ENCODE results near the gene ZSCAN2. TPM values are rescaled to one million over a fixed set of nuclear protein-coding genes. Genes with fewer than 3 reads are reported as not detected.
"Not testable (repeated sequence)": the region's sequence is repeated elsewhere in the genome, so short reads cannot be mapped to it uniquely, and the experiment has no call there.

ZSCAN2 gene
- total RNA-seq, 1 donor from 2014 or later: 8.5 TPM

GRCh38 chr15:84625123-84625522, 24.3 kb downstream of the ZSCAN2 start:
- intact Hi-C loops (cut with DNase I): no loop called here
- DNase-seq (ENCODE audit: low spot score) (no peak), ATAC-seq (no peak)

GRCh38 chr15:84629033-84629432, 28.2 kb downstream of the ZSCAN2 start:
- ATAC-seq (no peak), DNase-seq (ENCODE audit: low spot score) (no peak)
- intact Hi-C loops (cut with DNase I): no loop called here

DNA sequence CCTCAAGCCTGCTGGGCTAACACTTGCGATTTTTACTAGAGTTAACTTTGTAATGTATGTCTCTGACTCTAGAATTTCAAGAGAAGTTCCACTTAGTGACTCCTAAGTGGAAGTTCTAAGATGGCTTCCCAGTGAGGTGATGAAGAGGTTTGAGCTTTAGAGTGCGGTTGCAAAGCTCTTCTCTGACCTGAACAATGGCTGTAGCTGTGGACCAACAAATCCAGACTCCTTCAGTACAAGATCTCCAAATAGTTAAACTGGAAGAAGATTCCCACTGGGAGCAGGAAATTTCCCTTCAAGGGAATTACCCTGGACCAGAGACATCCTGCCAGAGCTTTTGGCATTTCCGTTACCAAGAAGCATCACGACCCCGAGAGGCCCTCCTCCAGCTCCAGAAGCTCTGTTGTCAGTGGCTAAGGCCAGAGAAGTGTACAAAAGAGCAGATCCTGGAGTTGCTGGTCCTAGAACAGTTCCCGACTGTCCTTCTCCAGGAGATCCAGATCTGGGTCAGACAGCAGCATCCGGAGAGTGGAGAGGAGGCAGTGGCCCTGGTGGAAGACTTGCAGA, 31.0 kb downstream of the ZSCAN2 start:
- no peak for ATAC-seq
- intact Hi-C loops (cut with DNase I): no loop called here
- DNase-seq (ENCODE audit: low spot score): no peak

DNA sequence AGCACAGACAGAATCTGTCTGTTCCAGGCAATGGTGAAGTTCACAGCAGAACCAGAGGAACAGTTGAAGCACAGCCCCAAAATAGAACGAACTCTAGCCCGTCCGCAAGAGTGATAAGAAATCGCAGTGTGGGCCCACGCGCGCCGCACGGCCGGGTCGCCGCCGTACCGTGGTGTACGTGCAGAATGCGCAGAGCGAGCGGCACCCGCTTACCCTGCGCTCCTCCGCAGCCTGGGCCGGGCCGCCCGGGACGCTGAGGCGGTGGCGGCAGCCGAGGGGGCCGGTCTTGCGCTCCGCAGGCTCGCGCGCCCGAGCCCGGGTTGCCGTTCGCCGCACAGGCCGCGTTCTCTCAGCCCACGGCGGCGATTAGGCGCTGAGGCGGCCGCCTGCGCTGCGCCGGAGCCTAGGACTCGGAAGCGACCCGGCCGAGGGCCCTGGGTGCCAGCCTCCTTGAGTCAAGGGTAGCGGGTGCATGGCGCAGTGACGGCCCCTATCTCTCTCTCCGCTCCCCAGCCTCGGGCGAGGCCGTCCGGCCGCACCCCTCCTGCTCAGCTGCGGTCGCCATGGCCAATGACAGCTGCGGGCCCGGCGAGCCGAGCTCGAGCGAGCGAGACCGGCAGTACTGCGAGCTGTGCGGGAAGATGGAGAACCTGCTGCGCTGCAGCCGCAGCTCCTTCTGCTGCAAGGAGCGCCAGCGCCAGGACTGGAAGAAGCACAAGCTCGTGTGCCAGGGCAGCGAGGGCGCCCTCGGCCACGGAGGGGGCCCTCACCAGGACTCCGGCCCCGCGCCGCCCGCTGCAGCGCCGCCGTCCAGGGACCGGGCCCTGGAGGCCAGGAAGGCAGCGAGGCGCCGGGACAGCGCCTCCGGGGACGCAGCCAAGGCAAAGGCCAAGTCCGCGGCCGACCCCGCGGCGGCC, 32.8 kb downstream of the ZSCAN2 start:
- ATAC-seq (peak; percentile 71), DNase-seq (ENCODE audit: low spot score) (peak; percentile 81)
- intact Hi-C loops (cut with DNase I): no loop called here

- ATAC-seq (no peak), DNase-seq (ENCODE audit: low spot score) (no peak)
- intact Hi-C loops (cut with DNase I): no loop called here
Observed at GRCh38 chr15:84634228-84634837, 33.5 kb downstream of the ZSCAN2 start.

- intact Hi-C loops (cut with DNase I): no loop called here
- no peak for ATAC-seq
- DNase-seq (ENCODE audit: low spot score): no peak
Observed at GRCh38 chr15:84638103-84638502, 37.3 kb downstream of the ZSCAN2 start.

DNA sequence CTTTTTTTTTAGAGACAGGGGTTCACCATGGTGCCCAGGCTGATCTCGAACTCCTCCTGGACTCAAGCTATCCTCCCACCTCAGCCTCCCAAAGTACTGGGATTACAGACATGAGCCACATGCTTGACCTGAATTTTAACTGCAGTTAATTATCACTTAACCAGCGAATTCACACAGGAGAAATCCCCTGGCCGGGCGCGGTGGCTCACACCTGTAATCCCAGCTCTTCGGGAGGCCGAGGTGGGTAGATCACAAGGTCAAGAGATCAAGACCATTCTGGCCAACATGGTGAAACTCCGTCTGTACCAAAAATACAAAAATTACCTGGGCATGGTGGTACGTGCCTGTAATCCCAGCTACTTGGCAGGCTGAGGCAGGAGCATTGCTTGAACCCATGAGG, 41.1 kb downstream of the ZSCAN2 start:
- intact Hi-C loops (cut with DNase I); ATAC-seq; DNase-seq (ENCODE audit: low spot score): not testable (repeated sequence)

DNA sequence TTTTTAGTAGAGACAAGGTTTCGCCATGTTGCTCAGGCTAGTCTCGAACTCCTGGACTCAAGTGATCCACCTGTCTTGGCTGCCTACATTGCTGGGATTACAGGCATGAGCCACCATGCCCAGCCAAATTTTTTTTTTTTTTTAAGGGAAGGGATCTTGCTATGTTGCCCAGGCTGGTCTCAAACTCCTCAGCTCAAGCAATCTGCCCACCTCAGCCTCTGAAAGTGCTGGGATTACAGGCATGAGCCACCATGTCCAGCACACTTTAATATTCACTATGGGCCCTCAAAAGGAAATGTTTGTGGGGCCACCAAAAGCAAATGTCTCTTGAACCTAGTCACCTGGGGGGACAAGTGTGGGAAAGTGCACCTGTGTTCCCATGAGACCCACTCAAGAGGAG, 41.8 kb downstream of the ZSCAN2 start:
- DNase-seq (ENCODE audit: low spot score); intact Hi-C loops (cut with DNase I); ATAC-seq: not testable (repeated sequence)

DNA sequence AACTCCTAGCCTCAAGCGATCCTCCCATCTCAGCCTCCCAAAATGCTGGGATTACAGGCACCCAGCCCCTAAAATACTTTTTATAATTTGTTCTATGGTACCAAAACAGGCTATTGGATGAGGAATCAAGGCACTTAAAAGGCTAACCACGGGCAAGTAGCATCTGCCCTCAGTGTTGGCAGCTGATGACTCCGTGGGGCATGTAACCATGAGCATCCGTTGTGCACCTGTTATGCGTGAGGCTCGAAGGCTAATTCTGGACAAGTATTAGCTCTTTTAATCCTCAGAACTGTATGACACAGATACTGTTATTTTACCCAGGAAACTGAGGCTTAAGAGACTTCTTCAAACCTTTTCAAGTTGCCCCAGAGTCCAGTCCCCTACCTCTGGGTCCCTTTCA, 43.0 kb downstream of the ZSCAN2 start:
- peak; percentile 32 for DNase-seq (ENCODE audit: low spot score)
- no peak for ATAC-seq
- intact Hi-C loops (cut with DNase I): no loop called here

DNA sequence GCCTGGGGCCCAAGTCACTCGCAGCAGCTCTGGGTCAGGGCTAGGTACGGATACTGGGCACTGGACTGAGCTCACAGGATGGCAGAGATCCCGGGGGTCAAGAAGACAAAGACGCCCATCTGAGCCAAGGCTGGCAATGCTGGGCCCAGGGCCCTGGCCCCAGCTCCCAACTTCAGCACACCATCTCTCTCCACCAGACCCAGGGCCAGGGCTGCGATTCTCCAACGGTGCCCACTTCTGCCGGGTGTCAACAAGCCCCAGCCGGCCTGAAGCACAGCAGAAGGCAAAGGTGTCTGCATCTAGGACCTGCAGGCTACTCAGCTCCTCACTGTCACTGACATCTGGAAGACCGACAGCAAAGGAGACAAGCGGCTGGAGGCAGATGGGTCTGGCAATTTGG, 44.7 kb downstream of the ZSCAN2 start:
- ATAC-seq: no peak

DNA sequence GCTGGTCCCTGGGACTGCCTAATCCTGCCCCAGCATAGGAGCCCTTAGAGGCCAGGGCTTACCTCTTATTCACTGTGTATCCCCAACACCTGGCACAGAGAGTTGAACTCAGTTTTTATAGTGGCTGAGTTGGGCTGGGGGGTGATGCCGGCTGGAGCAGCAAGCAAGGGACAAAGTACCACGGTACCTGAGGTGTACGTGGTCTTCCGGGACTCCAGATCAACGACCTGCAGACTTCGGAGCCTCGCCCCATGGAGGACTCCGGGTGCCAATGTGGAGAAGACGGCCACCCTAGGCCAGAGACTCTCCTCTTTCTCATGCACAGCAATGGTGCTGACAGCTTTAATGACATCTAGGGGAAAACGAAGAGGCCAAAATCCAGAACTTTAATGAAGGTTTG, 45.2 kb downstream of the ZSCAN2 start:
- ATAC-seq (no peak), DNase-seq (ENCODE audit: low spot score) (peak; percentile 48)
- intact Hi-C loops (cut with DNase I): no loop called here

More for the DNA sequence above, 44.7 kb downstream of the ZSCAN2 start:
- intact Hi-C loops (cut with DNase I): no loop called here
- peak; percentile 55 for DNase-seq (ENCODE audit: low spot score)

GRCh38 chr15:84647726-84648125, 46.9 kb downstream of the ZSCAN2 start:
- ATAC-seq: no peak
- DNase-seq (ENCODE audit: low spot score): no peak
- intact Hi-C loops (cut with DNase I): no loop called here

- intact Hi-C loops (cut with DNase I): no loop called here
- DNase-seq (ENCODE audit: low spot score) (no peak), ATAC-seq (no peak)
Observed at GRCh38 chr15:84648539-84648938, 47.7 kb downstream of the ZSCAN2 start.

DNA sequence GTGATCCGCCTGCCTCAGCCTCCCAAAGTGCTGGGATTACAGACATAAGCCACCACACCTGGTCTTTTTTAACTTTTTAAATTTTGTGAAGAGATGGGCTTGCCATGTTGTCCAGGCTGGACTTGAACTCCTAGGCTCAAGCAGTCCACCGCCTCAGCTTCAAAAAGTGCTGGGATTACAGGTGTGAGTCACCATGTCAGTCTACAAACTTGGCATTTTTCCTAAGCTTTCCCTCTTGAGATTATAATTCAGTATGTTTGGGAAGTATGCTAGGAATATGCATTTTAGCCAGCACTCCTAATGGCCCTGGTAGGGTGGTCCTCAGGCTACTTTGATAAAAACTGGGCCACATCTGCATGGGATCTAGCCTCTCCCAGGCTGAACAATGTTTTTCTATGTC, 48.9 kb downstream of the ZSCAN2 start:
- DNase-seq (ENCODE audit: low spot score): no peak
- no peak for ATAC-seq
- intact Hi-C loops (cut with DNase I): no loop called here

GRCh38 chr15:84653584-84653909, 52.7 kb downstream of the ZSCAN2 start:
- intact Hi-C loops (cut with DNase I): no loop called here
- ATAC-seq (no peak), DNase-seq (ENCODE audit: low spot score) (no peak)

- ATAC-seq: peak; percentile 98
- DNase-seq (ENCODE audit: low spot score): peak; percentile 99
- intact Hi-C loops (cut with DNase I): no loop called here
Observed at GRCh38 chr15:84653910-84654688, 53.3 kb downstream of the ZSCAN2 start, which contains the start of gene WDR73. Gene WDR73 (minus strand): TSS chr15:84654283. CDS start chr15:84654274, 9 bp downstream.

DNA sequence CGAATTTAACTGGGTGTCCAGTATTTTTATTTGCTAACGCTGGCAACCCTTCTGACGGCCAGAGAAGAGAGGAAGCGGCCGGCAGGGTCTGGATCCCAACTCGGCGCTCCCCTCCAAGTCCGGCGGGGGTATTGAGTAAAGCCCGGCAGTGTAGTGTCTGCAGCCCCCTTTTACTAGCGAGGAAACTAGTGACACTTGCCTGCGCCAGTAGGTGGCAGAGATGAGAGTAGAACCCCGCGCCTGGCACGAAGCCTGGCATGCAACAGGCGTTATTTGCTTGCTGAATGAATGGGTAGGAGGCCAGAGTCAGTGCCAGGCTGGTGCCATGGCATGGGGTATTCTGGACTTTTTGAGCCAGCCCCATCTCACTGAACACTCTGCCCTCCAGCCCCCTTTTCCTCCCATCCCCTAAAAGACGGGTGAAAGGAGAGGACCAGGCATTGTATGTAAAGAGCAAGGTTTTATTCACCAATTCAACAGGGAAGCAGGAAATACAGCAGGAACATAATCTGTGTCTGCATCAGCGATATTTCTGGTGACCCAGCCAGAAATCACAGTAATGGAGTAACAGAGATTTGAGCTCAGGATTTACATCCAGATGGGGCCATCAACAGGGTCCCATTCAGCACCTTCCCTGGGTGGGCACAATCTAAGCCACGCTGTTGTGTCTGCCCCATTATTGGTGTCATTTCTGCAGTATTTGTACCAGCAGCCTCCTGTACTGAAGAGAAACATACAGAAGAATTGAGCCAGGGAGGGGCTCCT, 54.1 kb downstream of the ZSCAN2 start:
- ATAC-seq (peak; percentile 62), DNase-seq (ENCODE audit: low spot score) (peak; percentile 85)
- intact Hi-C loops (cut with DNase I): loop anchor here (5.0 kb wide), 1 partner anchor 653 kb away; no protein-coding TSS in a partner anchor

- DNase-seq (ENCODE audit: low spot score): no peak
- no peak for ATAC-seq
- intact Hi-C loops (cut with DNase I): loop anchor here (5.0 kb wide), 1 partner anchor 655 kb away; no protein-coding TSS in a partner anchor
Observed at GRCh38 chr15:84656972-84657371, 56.2 kb downstream of the ZSCAN2 start.

- DNase-seq (ENCODE audit: low spot score) (no peak), ATAC-seq (no peak)
- intact Hi-C loops (cut with DNase I): loop anchor here (5.0 kb wide), 1 partner anchor 655 kb away; no protein-coding TSS in a partner anchor
Observed at GRCh38 chr15:84657748-84658079, 56.9 kb downstream of the ZSCAN2 start.
